Measurements from ENCODE around the gene SLC52A3.

DNA sequence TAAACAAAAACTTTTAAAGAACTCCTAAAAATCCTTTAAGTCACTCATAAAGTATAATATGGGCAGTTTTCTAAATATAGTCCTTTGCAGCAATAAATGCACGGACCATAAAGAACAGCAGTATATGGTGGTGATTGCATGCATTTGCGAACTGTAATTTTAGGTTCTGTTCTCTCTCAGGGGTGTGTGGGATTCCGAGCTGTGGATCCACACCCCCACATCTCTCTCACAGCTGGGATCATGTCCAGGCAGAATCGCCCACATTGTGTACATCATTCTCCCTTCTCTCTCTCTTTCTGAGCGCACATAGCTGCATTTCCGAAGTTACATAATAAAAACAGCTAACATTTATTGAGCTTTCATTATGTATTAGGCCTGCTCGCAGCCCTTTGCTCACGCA lies 28.6 kb downstream of the SLC52A3 start:
- TF ChIP-seq, protein P1, sequence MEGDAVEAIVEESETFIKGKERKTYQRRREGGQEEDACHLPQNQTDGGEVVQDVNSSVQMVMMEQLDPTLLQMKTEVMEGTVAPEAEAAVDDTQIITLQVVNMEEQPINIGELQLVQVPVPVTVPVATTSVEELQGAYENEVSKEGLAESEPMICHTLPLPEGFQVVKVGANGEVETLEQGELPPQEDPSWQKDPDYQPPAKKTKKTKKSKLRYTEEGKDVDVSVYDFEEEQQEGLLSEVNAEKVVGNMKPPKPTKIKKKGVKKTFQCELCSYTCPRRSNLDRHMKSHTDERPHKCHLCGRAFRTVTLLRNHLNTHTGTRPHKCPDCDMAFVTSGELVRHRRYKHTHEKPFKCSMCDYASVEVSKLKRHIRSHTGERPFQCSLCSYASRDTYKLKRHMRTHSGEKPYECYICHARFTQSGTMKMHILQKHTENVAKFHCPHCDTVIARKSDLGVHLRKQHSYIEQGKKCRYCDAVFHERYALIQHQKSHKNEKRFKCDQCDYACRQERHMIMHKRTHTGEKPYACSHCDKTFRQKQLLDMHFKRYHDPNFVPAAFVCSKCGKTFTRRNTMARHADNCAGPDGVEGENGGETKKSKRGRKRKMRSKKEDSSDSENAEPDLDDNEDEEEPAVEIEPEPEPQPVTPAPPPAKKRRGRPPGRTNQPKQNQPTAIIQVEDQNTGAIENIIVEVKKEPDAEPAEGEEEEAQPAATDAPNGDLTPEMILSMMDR (IDR thresholded peaks at IDR 0.05; ENCODE audit: poor library complexity, severe bottlenecking): no peak
- no peak for TF ChIP-seq MXI1 (conservative IDR thresholded peaks at IDR 0.05; ENCODE audit: poor library complexity, severe bottlenecking)
- TF ChIP-seq EZH2 (IDR thresholded peaks at IDR 0.05; ENCODE audit: borderline replicate concordance, insufficient read depth, low read length, poor library complexity, severe bottlenecking): no peak
- TF ChIP-seq POLR2AphosphoS5 (IDR thresholded peaks at IDR 0.05): no peak
- TF ChIP-seq TAF1 (IDR thresholded peaks at IDR 0.05; ENCODE audit: low read depth): no peak
- no peak for TF ChIP-seq EP300 (conservative IDR thresholded peaks at IDR 0.05; ENCODE audit: poor library complexity, severe bottlenecking)
- no peak for TF ChIP-seq RAD21 (conservative IDR thresholded peaks at IDR 0.05)
- no peak for TF ChIP-seq SMC3 (conservative IDR thresholded peaks at IDR 0.05; ENCODE audit: poor library complexity)
- TF ChIP-seq, protein P2, sequence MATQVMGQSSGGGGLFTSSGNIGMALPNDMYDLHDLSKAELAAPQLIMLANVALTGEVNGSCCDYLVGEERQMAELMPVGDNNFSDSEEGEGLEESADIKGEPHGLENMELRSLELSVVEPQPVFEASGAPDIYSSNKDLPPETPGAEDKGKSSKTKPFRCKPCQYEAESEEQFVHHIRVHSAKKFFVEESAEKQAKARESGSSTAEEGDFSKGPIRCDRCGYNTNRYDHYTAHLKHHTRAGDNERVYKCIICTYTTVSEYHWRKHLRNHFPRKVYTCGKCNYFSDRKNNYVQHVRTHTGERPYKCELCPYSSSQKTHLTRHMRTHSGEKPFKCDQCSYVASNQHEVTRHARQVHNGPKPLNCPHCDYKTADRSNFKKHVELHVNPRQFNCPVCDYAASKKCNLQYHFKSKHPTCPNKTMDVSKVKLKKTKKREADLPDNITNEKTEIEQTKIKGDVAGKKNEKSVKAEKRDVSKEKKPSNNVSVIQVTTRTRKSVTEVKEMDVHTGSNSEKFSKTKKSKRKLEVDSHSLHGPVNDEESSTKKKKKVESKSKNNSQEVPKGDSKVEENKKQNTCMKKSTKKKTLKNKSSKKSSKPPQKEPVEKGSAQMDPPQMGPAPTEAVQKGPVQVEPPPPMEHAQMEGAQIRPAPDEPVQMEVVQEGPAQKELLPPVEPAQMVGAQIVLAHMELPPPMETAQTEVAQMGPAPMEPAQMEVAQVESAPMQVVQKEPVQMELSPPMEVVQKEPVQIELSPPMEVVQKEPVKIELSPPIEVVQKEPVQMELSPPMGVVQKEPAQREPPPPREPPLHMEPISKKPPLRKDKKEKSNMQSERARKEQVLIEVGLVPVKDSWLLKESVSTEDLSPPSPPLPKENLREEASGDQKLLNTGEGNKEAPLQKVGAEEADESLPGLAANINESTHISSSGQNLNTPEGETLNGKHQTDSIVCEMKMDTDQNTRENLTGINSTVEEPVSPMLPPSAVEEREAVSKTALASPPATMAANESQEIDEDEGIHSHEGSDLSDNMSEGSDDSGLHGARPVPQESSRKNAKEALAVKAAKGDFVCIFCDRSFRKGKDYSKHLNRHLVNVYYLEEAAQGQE (IDR thresholded peaks at IDR 0.05; ENCODE audit: borderline replicate concordance): no peak
